A549 (cell line): ENCODE data around the gene CENPB. TPM values are rescaled to one million over a fixed set of nuclear protein-coding genes. Genes with fewer than 3 reads are reported as not detected.

Experiments
- ATAC-seq, 2 experiments: fragments of 200-7000 bp in 1 of 2; fragments of >200 bp in 1 of 2; cut with Nextera tagmentation in 1 of 2; cut with Tn5 transposase in 1 of 2; 3 replicates each; pipeline versions ENCODE4 v1.8.0 to v1.9.1; 2018 to 2020; ENCODE audit warnings: mild to moderate bottlenecking in 1 of 2, moderate library complexity in 1 of 2
- CTCF ChIA-PET: fragments of 300-600 bp; sonication (Branson Sonifier 250); formaldehyde crosslinking; extraction: SDS; loops from one replicate; lab custom pipeline; 2021; ENCODE audit warnings: antibody characterized with exemption, inconsistent platforms; lab: Yijun Ruan, JAX
- POLR2A ChIA-PET: fragments of 350-600 bp; formaldehyde crosslinking; extraction: SDS; loops from one replicate; lab custom pipeline; 2021; ENCODE audit warnings: antibody characterized with exemption, inconsistent platforms; lab: Yijun Ruan, JAX
- DNase-seq, 2 experiments: peaks; one replicate each; pipeline versions ENCODE4 v3.0.0 to v3.0.0-alpha.2; 2011 to 2016; ENCODE audit warnings: low read depth in 1 of 2, low spot score in 1 of 2
- FAIRE-seq: peaks from 2 replicates; lab custom pipeline; 2011; peaks lifted over from hg19 to GRCh38; lab: Jason Lieb, UNC
- H3K27ac ChIP-seq, 2 experiments: fragments of >200 bp; sonication (Bioruptor Twin); formaldehyde crosslinking; 3 replicates each; pipeline ENCODE4 v1.5.1; 2016 to 2017
- H3K4me1 ChIP-seq: fragments of >200 bp; sonication (Bioruptor Twin); formaldehyde crosslinking; 3 replicates; pipeline ENCODE4 v1.6.1; 2016
- H3K4me2 ChIP-seq: fragments of >200 bp; sonication (Bioruptor Twin); formaldehyde crosslinking; 3 replicates; pipeline ENCODE4 v1.6.1; 2016
- H3K4me3 ChIP-seq: fragments of >200 bp; sonication (Bioruptor Twin); formaldehyde crosslinking; 3 replicates; pipeline ENCODE4 v1.5.1; 2016
- H3K9me3 ChIP-seq: fragments of >200 bp; sonication (Bioruptor Twin); formaldehyde crosslinking; 3 replicates; pipeline ENCODE4 v1.6.1; 2016
- ATOH8 ChIP-seq: fragments of 250-450 bp; sonication (Bioruptor Pico); IDR thresholded peaks from 2 replicates; pipeline ENCODE4 v1.5.0; 2020; ENCODE audit warnings: low read depth, mild to moderate bottlenecking, moderate library complexity
- BCL3 ChIP-seq: fragments of >200 bp; sonication (Bioruptor Twin); formaldehyde crosslinking; IDR thresholded peaks from 3 replicates; pipeline ENCODE4 v1.6.1; 2016
- CBX2 ChIP-seq: fragments of 200-600 bp; sonication (generic); IDR thresholded peaks from 2 replicates; pipeline ENCODE4 v1.6.1; 2016; ENCODE audit warnings: low read depth, mild to moderate bottlenecking, borderline replicate concordance
- CBX8 ChIP-seq: fragments of 200-600 bp; sonication (generic); IDR thresholded peaks from 2 replicates; pipeline ENCODE4 v1.6.1; 2016
- CEBPB ChIP-seq, 2 experiments: fragments of >200 bp in 1 of 2; sonication (Bioruptor Twin) in 1 of 2; formaldehyde crosslinking in 1 of 2; IDR thresholded peaks; 2 replicates each; pipeline ENCODE4 v1.6.1; 2012 to 2016
- CHD4 ChIP-seq: fragments of 200-600 bp; sonication (generic); IDR thresholded peaks from 2 replicates; pipeline ENCODE4 v1.6.1; 2016; ENCODE audit warnings: antibody characterized with exemption, mild to moderate bottlenecking, borderline replicate concordance
- CTCF ChIP-seq: fragments of >200 bp; sonication (Bioruptor Twin); formaldehyde crosslinking; IDR thresholded peaks from 3 replicates; pipeline ENCODE4 v1.5.1; 2016
- EHMT2 ChIP-seq: fragments of 200-600 bp; sonication (generic); IDR thresholded peaks from 2 replicates; pipeline ENCODE4 v1.6.1; 2016; ENCODE audit warnings: antibody characterized with exemption, low read depth, mild to moderate bottlenecking, moderate library complexity
- FOSB ChIP-seq: fragments of 250-450 bp; sonication (Bioruptor Pico); IDR thresholded peaks from 2 replicates; pipeline ENCODE4 v1.5.0; 2020; ENCODE audit warnings: mild to moderate bottlenecking, moderate library complexity
- GATA3 ChIP-seq: IDR thresholded peaks from 2 replicates; pipeline ENCODE4 v1.6.1; 2012; ENCODE audit warnings: borderline replicate concordance
- HDAC2 ChIP-seq: fragments of 200-600 bp; sonication (generic); IDR thresholded peaks from 2 replicates; pipeline ENCODE4 v1.6.1; 2016
- HES2 ChIP-seq: fragments of >200 bp; sonication (Bioruptor Twin); formaldehyde crosslinking; IDR thresholded peaks from 2 replicates; pipeline ENCODE4 v1.6.1; 2016
- HEYL ChIP-seq: fragments of 250-450 bp; sonication (Bioruptor Pico); IDR thresholded peaks from 2 replicates; pipeline ENCODE4 v1.8.0; 2021; ENCODE audit warnings: mild to moderate bottlenecking, moderate library complexity
- HMGXB4 ChIP-seq: fragments of 250-450 bp; sonication (Bioruptor Pico); IDR thresholded peaks from 2 replicates; pipeline ENCODE4 v1.5.0; 2021; ENCODE audit warnings: mild to moderate bottlenecking, moderate library complexity, borderline replicate concordance
- HOXA7 ChIP-seq: fragments of 250-450 bp; sonication (Bioruptor Pico); IDR thresholded peaks from 2 replicates; pipeline ENCODE4 v1.5.0; 2020; ENCODE audit warnings: mild to moderate bottlenecking, moderate library complexity
- HOXB13 ChIP-seq: fragments of 250-450 bp; sonication (Bioruptor Pico); IDR thresholded peaks from 2 replicates; pipeline ENCODE4 v1.5.0; 2020; ENCODE audit warnings: low read depth, mild to moderate bottlenecking, moderate library complexity
- HOXB5 ChIP-seq: fragments of 250-450 bp; sonication (Bioruptor Pico); IDR thresholded peaks from 2 replicates; pipeline ENCODE4 v1.5.0; 2020; ENCODE audit warnings: mild to moderate bottlenecking, moderate library complexity
- KDM5A ChIP-seq: fragments of 200-600 bp; sonication (generic); IDR thresholded peaks from 2 replicates; pipeline ENCODE4 v1.6.1; 2016; ENCODE audit warnings: antibody characterized with exemption, mild to moderate bottlenecking
- MAX ChIP-seq: IDR thresholded peaks from 2 replicates; pipeline ENCODE4 v1.6.1; 2012
- MYC ChIP-seq: IDR thresholded peaks from 2 replicates; pipeline ENCODE4 v1.6.1; 2012; ENCODE audit warnings: mild to moderate bottlenecking, inconsistent platforms, low read length, improper control_type of control experiment, borderline replicate concordance
- NPAS2 ChIP-seq: fragments of 250-450 bp; sonication (Bioruptor Pico); IDR thresholded peaks from 2 replicates; pipeline ENCODE4 v1.8.0; 2022; ENCODE audit warnings: mild to moderate bottlenecking, moderate library complexity, borderline replicate concordance
- NR3C1 ChIP-seq: fragments of >200 bp; sonication (Bioruptor Twin); formaldehyde crosslinking; IDR thresholded peaks from 3 replicates; pipeline ENCODE4 v1.6.1; 2017
- PBX3 ChIP-seq: IDR thresholded peaks from 2 replicates; pipeline ENCODE4 v1.6.1; 2012
- PHF8 ChIP-seq: fragments of 200-600 bp; sonication (generic); IDR thresholded peaks from 2 replicates; pipeline ENCODE4 v1.6.1; 2016; ENCODE audit warnings: low read depth, mild to moderate bottlenecking, antibody characterized with exemption, moderate library complexity, borderline replicate concordance
- POLR2A ChIP-seq: IDR thresholded peaks from 2 replicates; pipeline ENCODE4 v1.6.1; 2012; ENCODE audit warnings: mild to moderate bottlenecking, low read length
- RARB ChIP-seq: fragments of 250-450 bp; sonication (Bioruptor Pico); IDR thresholded peaks from 2 replicates; pipeline ENCODE4 v1.8.0; 2021; ENCODE audit warnings: mild to moderate bottlenecking, moderate library complexity
- RFX5 ChIP-seq: fragments of 450-650 bp; IDR thresholded peaks from 2 replicates; pipeline ENCODE4 v1.7.1; 2014; ENCODE audit warnings: antibody characterized with exemption, mild to moderate bottlenecking, moderate library complexity
- RNF2 ChIP-seq: fragments of 200-600 bp; sonication (generic); IDR thresholded peaks from 2 replicates; pipeline ENCODE4 v1.6.1; 2016; ENCODE audit warnings: low read depth, mild to moderate bottlenecking, antibody characterized with exemption, moderate library complexity, borderline replicate concordance
- SMC3 ChIP-seq: fragments of >200 bp; sonication (Bioruptor Twin); formaldehyde crosslinking; IDR thresholded peaks from 3 replicates; pipeline ENCODE4 v1.6.1; 2018; ENCODE audit warnings: inconsistent platforms
- TFCP2L1 ChIP-seq: fragments of 250-450 bp; sonication (Bioruptor Pico); IDR thresholded peaks from 2 replicates; pipeline ENCODE4 v1.5.0; 2021; ENCODE audit warnings: mild to moderate bottlenecking
- TP53 ChIP-seq: fragments of 250-450 bp; sonication (Bioruptor Pico); IDR thresholded peaks from 2 replicates; pipeline ENCODE4 v1.5.0; 2021; ENCODE audit warnings: mild to moderate bottlenecking, moderate library complexity
- ZC3H11A ChIP-seq: fragments of 450-650 bp; IDR thresholded peaks from 2 replicates; pipeline ENCODE4 v1.6.1; 2014; ENCODE audit warnings: antibody characterized with exemption, mild to moderate bottlenecking
- ZFP36 ChIP-seq: fragments of 450-650 bp; IDR thresholded peaks from 2 replicates; pipeline ENCODE4 v1.6.1; 2014; ENCODE audit warnings: borderline replicate concordance; ENCODE audit not compliant: partially characterized antibody
- ZNF302 ChIP-seq: fragments of 250-450 bp; sonication (Bioruptor Pico); IDR thresholded peaks from 2 replicates; pipeline ENCODE4 v1.9.0; 2021; ENCODE audit warnings: inconsistent platforms, mild to moderate bottlenecking, moderate library complexity
- WGBS: methylation state at CpG from one replicate; pipeline ENCODE4 v1.1.6; 2017; ENCODE audit errors: missing lambda C conversion rate; 5-methylcytosine and 5-hydroxymethylcytosine counted together
- polyA minus RNA-seq: library from RNA; depleted of rRNA, polyadenylated mRNA; stranded (reverse); fragments of >200 nt; gene quantifications from 2 replicates; pipeline ENCODE4 v1.2.3, GENCODE V29; 2011; rRNA and poly(A)+ RNA removed
- polyA plus RNA-seq, 4 experiments: library from polyadenylated mRNA; depleted of rRNA in 3 of 4; stranded (reverse); fragments of >200 nt; fragmentation: RNase III in 1 of 4; extraction: RNeasy Plus Mini Kit Qiagen cat#74134 plus additional on column Dnase treatment in 1 of 4; gene quantifications; 2 replicates in 3 of 4; 3 replicates in 1 of 4; pipeline ENCODE4 v1.2.3, GENCODE V29; 2011 to 2017

Gene CENPB
- polyA plus RNA-seq (2011; rRNA removed) (35.9 and 42.6 TPM in 2 replicates), polyA plus RNA-seq (2017; fragmentation: RNase III; extraction: RNeasy Plus Mini Kit Qiagen cat#74134 plus additional on column Dnase treatment) (93.1 to 107 TPM (median 106 TPM) in 3 replicates), polyA minus RNA-seq (49.1 and 52.8 TPM in 2 replicates)
- polyA plus RNA-seq (2012; cell fraction: cytosol; rRNA removed): 57.6 and 77.1 TPM in 2 replicates
- polyA plus RNA-seq (2012; cell fraction: nucleus; rRNA removed): 55.5 and 78.2 TPM in 2 replicates

GRCh38 chr20:3786665-3787323 lies at the start of gene CENPB:
CENPB (minus strand) TSS chr20:3786740; CDS start chr20:3786483, 257 bp downstream.
- peak; percentile 84 to 91 for DNase-seq
- POLR2A ChIA-PET: interaction anchor here (0.6 to 3.0 kb wide), 11 partner anchors 9 to 428 kb away, joined by 3 to 40 read pairs (median 5); partner anchors contain the start of genes AP5S1 and CDC25B
- no peak for FAIRE-seq
- no peaks in the 10 kb centered on the region for H3K9me3 ChIP-seq
- peaks cover 43% of the 10 kb centered on the region for H3K4me1 ChIP-seq
- WGBS: 8% methylated on average over 26 of the region's 70 CpGs
- H3K27ac ChIP-seq: peak within 1 kb of the TSS; percentile 88 to 96
- peak within 1 kb of the TSS; percentile 97 for H3K4me2 ChIP-seq
- peak; percentile 86 to 87 for ATAC-seq
- peak within 1 kb of the TSS; percentile 86 for H3K4me3 ChIP-seq
- CTCF ChIA-PET: interaction anchor here (0.6 to 56.5 kb wide), 24 partner anchors 9 to 285 kb away, joined by 3 to 1634 read pairs (median 6); partner anchors contain the start of genes ADISSP, CDC25B and HSPA12B
- TF ChIP-seq MAX (no peak), SMC3 (peak; percentile 99), ZC3H11A (no peak), HOXB13 (no peak), PBX3 (no peak), CTCF (peak; percentile 99), CBX2 (no peak), TP53 (CRISPR knock-in tag) (no peak), RNF2 (no peak), GATA3 (no peak), HEYL (CRISPR knock-in tag) (no peak), ZNF302 (no peak), RFX5 (no peak), ZFP36 (no peak), HOXA7 (CRISPR knock-in tag) (no peak), CEBPB (IDR thresholded peaks at IDR 0.05) (no peak), FOSB (CRISPR knock-in tag) (no peak), HES2 (no peak), MYC (peak; percentile 50; the same call in 1 of the 2 replicates), CBX8 (no peak), CHD4 (no peak), PHF8 (no peak), EHMT2 (no peak), TFCP2L1 (CRISPR knock-in tag) (no peak), BCL3 (peak; percentile 65; the same call in 1 of the 3 replicates), RARB (CRISPR knock-in tag) (no peak), KDM5A (no peak), HMGXB4 (CRISPR knock-in tag) (no peak), ATOH8 (CRISPR knock-in tag) (no peak), HDAC2 (no peak), HOXB5 (CRISPR knock-in tag) (no peak), NPAS2 (CRISPR knock-in tag) (no peak), NR3C1 (no peak), POLR2A (peak; percentile 47)
